ENCODE measurements around the gene TSEN2.
A peak's percentile ranks its signal among the peaks of the same experiment; 100 is the strongest.

The TSEN2 gene

GRCh38 chr3:12521010-12521409 is 36.7 kb downstream of the TSEN2 start:
- no peak overlapping the region for H3K4me3 ChIP-seq (ENCODE audit: low read length in 2 of 2)
- WGBS, 2 donors (ENCODE audit: extremely low coverage in 2 of 2, insufficient read length in 2 of 2, insufficient replicate concordance in 1 of 2) = no CpG with 5 or more reads among the region's 2 CpGs
- no peak overlapping the region for H2BK5ac ChIP-seq (ENCODE audit: low read length)
- H3K14ac ChIP-seq (ENCODE audit: low read length) = no peak overlapping the region
- no peak overlapping the region for H2BK15ac ChIP-seq (ENCODE audit: low read length)
- no peaks in the 10 kb centered on the region for H3K27me3 ChIP-seq (ENCODE audit: control insufficient read depth in 3 of 3, insufficient read depth in 3 of 3, low read depth in 1 of 3, low read length in 3 of 3)
- H3K9ac ChIP-seq (ENCODE audit: low read depth, low read length, poor library complexity) = no peak overlapping the region
- H3K27ac ChIP-seq (replicated peaks; ENCODE audit: low read length) = no peak overlapping the region
- H3K4me1 ChIP-seq (ENCODE audit: control insufficient read depth in 2 of 2, insufficient read depth in 1 of 2, low read depth in 1 of 2, low read length in 2 of 2) = peaks cover 0 to 3% of the 10 kb centered on the region in 2 donors
- H3K4ac ChIP-seq (ENCODE audit: low read length) = no peak overlapping the region
- H3K4me2 ChIP-seq (ENCODE audit: insufficient read depth, low read length, poor library complexity, severe bottlenecking) = no peak overlapping the region
- H4K8ac ChIP-seq (ENCODE audit: low read depth, low read length) = no peak overlapping the region
- no peak for DNase-seq (ENCODE audit: low spot score)
- H2BK12ac ChIP-seq (ENCODE audit: low read length) = no peak overlapping the region
- H3K18ac ChIP-seq (ENCODE audit: low read length) = no peak overlapping the region
- no peaks in the 10 kb centered on the region for H3K79me1 ChIP-seq (ENCODE audit: low read depth, low read length)
- H4K91ac ChIP-seq (ENCODE audit: low read depth, low read length, poor library complexity) = no peak overlapping the region
- peaks cover 15 to 50% of the 10 kb centered on the region in 2 donors for H3K36me3 ChIP-seq (replicated peaks in 1 of 2; ENCODE audit: control insufficient read depth in 2 of 2, insufficient read depth in 2 of 2, low read length in 2 of 2)
- no peak overlapping the region for H3K23ac ChIP-seq (ENCODE audit: low read depth, low read length, poor library complexity)
- H3K9me3 ChIP-seq (replicated peaks in 1 of 2; ENCODE audit: control insufficient read depth in 2 of 2, insufficient read depth in 1 of 2, low read depth in 1 of 2, low read length in 2 of 2) = peaks cover 0 to 5% of the 10 kb centered on the region in 2 donors
- no peak overlapping the region for H2AFZ ChIP-seq (ENCODE audit: low read length)
- H2BK120ac ChIP-seq (ENCODE audit: low read depth, low read length) = no peak overlapping the region
- no peak overlapping the region for H2AK5ac ChIP-seq (ENCODE audit: low read depth, low read length)

DNA sequence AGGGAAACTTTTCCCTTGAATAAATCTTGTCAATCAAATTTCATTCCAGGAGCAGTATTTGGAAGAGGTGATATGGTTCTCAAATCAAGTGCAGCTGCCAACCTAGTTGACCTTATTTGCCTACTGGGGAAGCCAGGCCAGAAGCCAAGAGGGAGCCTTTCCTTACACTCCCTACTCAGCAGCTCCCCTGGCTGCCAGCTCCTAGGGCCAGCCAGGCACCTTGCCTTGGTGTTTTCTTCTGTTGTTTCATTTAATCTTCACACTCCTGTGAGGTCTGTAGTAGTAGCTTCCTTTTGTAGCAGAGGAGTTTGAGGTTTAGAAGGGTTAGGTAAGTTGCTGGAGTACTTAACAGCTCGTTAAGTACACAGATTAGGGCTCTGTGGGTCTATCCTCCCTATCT is 38.4 kb downstream of the TSEN2 start:
- H3K9ac ChIP-seq (ENCODE audit: low read depth, low read length, poor library complexity) = no peak overlapping the region
- no peak overlapping the region for H2BK15ac ChIP-seq (ENCODE audit: low read length)
- H2AFZ ChIP-seq (ENCODE audit: low read length) = no peak overlapping the region
- no CpG with 5 or more reads among the region's 1 CpG for WGBS, 2 donors (ENCODE audit: extremely low coverage in 2 of 2, insufficient read length in 2 of 2, insufficient replicate concordance in 1 of 2)
- H2BK120ac ChIP-seq (ENCODE audit: low read depth, low read length) = no peak overlapping the region
- no peak overlapping the region for H4K91ac ChIP-seq (ENCODE audit: low read depth, low read length, poor library complexity)
- peaks cover 0 to 5% of the 10 kb centered on the region in 2 donors for H3K9me3 ChIP-seq (replicated peaks in 1 of 2; ENCODE audit: control insufficient read depth in 2 of 2, insufficient read depth in 1 of 2, low read depth in 1 of 2, low read length in 2 of 2)
- DNase-seq (ENCODE audit: low spot score) = no peak
- H2BK5ac ChIP-seq (ENCODE audit: low read length) = no peak overlapping the region
- H3K4me3 ChIP-seq (ENCODE audit: low read length in 2 of 2) = no peak overlapping the region
- no peak overlapping the region for H3K27ac ChIP-seq (replicated peaks; ENCODE audit: low read length)
- H3K27me3 ChIP-seq (ENCODE audit: control insufficient read depth in 3 of 3, insufficient read depth in 3 of 3, low read depth in 1 of 3, low read length in 3 of 3) = no peaks in the 10 kb centered on the region
- H3K4me2 ChIP-seq (ENCODE audit: insufficient read depth, low read length, poor library complexity, severe bottlenecking) = no peak overlapping the region
- H3K23ac ChIP-seq (ENCODE audit: low read depth, low read length, poor library complexity) = no peak overlapping the region
- H2AK5ac ChIP-seq (ENCODE audit: low read depth, low read length) = no peak overlapping the region
- no peak overlapping the region for H3K18ac ChIP-seq (ENCODE audit: low read length)
- H3K4ac ChIP-seq (ENCODE audit: low read length) = no peak overlapping the region
- no peaks in the 10 kb centered on the region for H3K4me1 ChIP-seq (ENCODE audit: control insufficient read depth in 2 of 2, insufficient read depth in 1 of 2, low read depth in 1 of 2, low read length in 2 of 2)
- no peak overlapping the region for H3K14ac ChIP-seq (ENCODE audit: low read length)
- H3K79me1 ChIP-seq (ENCODE audit: low read depth, low read length) = no peaks in the 10 kb centered on the region
- no peak overlapping the region for H4K8ac ChIP-seq (ENCODE audit: low read depth, low read length)
- no peak overlapping the region for H2BK12ac ChIP-seq (ENCODE audit: low read length)
- H3K36me3 ChIP-seq (replicated peaks in 1 of 2; ENCODE audit: control insufficient read depth in 2 of 2, insufficient read depth in 2 of 2, low read length in 2 of 2) = peaks cover 16 to 62% of the 10 kb centered on the region in 2 donors

DNA sequence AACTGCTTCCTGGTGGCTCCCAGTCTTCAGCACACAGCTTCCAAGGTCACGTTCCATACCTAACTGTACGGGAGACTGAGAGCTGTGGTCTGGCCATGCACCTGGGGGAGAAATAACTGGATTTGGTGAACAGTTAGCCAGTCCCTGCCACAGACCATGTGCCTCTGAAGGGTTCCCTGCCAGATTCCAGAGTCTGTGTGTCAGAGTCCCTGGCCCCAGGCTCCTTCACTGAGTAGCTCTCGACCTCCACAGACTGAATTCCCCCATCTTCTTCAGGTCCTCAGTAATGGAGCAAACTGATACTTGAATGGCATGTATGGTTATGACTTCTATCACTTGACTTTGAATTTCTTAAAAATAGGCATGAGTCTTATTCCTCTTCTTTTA is 43.5 kb downstream of the TSEN2 start:
- Histone ChIP-seq H3K9me3 (replicated peaks in 1 of 2; ENCODE audit: control insufficient read depth in 2 of 2, insufficient read depth in 1 of 2, low read depth in 1 of 2, low read length in 2 of 2) (no peaks in the 10 kb centered on the region), H2BK5ac (ENCODE audit: low read length) (no peak overlapping the region), H2BK12ac (ENCODE audit: low read length) (no peak overlapping the region), H4K8ac (ENCODE audit: low read depth, low read length) (no peak overlapping the region), H3K36me3 (replicated peaks in 1 of 2; ENCODE audit: control insufficient read depth in 2 of 2, insufficient read depth in 2 of 2, low read length in 2 of 2) (peaks cover 23 to 82% of the 10 kb centered on the region in 2 donors), H2AFZ (ENCODE audit: low read length) (no peak overlapping the region), H4K91ac (ENCODE audit: low read depth, low read length, poor library complexity) (no peak overlapping the region), H3K18ac (ENCODE audit: low read length) (no peak overlapping the region), H3K4me1 (ENCODE audit: control insufficient read depth in 2 of 2, insufficient read depth in 1 of 2, low read depth in 1 of 2, low read length in 2 of 2) (no peaks in the 10 kb centered on the region), H2AK5ac (ENCODE audit: low read depth, low read length) (no peak overlapping the region), H2BK15ac (ENCODE audit: low read length) (no peak overlapping the region), H3K79me1 (ENCODE audit: low read depth, low read length) (no peaks in the 10 kb centered on the region), H3K14ac (ENCODE audit: low read length) (no peak overlapping the region), H2BK120ac (ENCODE audit: low read depth, low read length) (no peak overlapping the region), H3K4me3 (ENCODE audit: low read length in 2 of 2) (no peak overlapping the region), H3K4me2 (ENCODE audit: insufficient read depth, low read length, poor library complexity, severe bottlenecking) (no peak overlapping the region), H3K4ac (ENCODE audit: low read length) (no peak overlapping the region), H3K9ac (ENCODE audit: low read depth, low read length, poor library complexity) (no peak overlapping the region), H3K27me3 (ENCODE audit: control insufficient read depth in 3 of 3, insufficient read depth in 3 of 3, low read depth in 1 of 3, low read length in 3 of 3) (no peaks in the 10 kb centered on the region), H3K23ac (ENCODE audit: low read depth, low read length, poor library complexity) (no peak overlapping the region), H3K27ac (replicated peaks; ENCODE audit: low read length) (no peak overlapping the region)
- no CpG with 5 or more reads among the region's 3 CpGs for WGBS, 2 donors (ENCODE audit: extremely low coverage in 2 of 2, insufficient read length in 2 of 2, insufficient replicate concordance in 1 of 2)
- no peak for DNase-seq (ENCODE audit: low spot score)

- Histone ChIP-seq H3K36me3 (replicated peaks in 1 of 2; ENCODE audit: control insufficient read depth in 2 of 2, insufficient read depth in 2 of 2, low read length in 2 of 2) (peaks cover 14 to 75% of the 10 kb centered on the region in 2 donors), H3K14ac (ENCODE audit: low read length) (no peak overlapping the region), H2AK5ac (ENCODE audit: low read depth, low read length) (no peak overlapping the region), H2BK120ac (ENCODE audit: low read depth, low read length) (no peak overlapping the region), H2BK5ac (ENCODE audit: low read length) (no peak overlapping the region), H2BK12ac (ENCODE audit: low read length) (no peak overlapping the region), H3K27ac (replicated peaks; ENCODE audit: low read length) (no peak overlapping the region), H4K8ac (ENCODE audit: low read depth, low read length) (no peak overlapping the region), H2BK15ac (ENCODE audit: low read length) (no peak overlapping the region), H3K79me1 (ENCODE audit: low read depth, low read length) (no peaks in the 10 kb centered on the region), H2AFZ (ENCODE audit: low read length) (no peak overlapping the region), H3K4me1 (ENCODE audit: control insufficient read depth in 2 of 2, insufficient read depth in 1 of 2, low read depth in 1 of 2, low read length in 2 of 2) (no peaks in the 10 kb centered on the region), H3K18ac (ENCODE audit: low read length) (no peak overlapping the region), H3K27me3 (ENCODE audit: control insufficient read depth in 3 of 3, insufficient read depth in 3 of 3, low read depth in 1 of 3, low read length in 3 of 3) (no peaks in the 10 kb centered on the region), H3K9me3 (replicated peaks in 1 of 2; ENCODE audit: control insufficient read depth in 2 of 2, insufficient read depth in 1 of 2, low read depth in 1 of 2, low read length in 2 of 2) (no peaks in the 10 kb centered on the region), H3K9ac (ENCODE audit: low read depth, low read length, poor library complexity) (no peak overlapping the region), H3K23ac (ENCODE audit: low read depth, low read length, poor library complexity) (no peak overlapping the region), H3K4me3 (ENCODE audit: low read length in 2 of 2) (peak overlapping the region in 1 of 2 donors; percentile 49), H3K4ac (ENCODE audit: low read length) (no peak overlapping the region), H3K4me2 (ENCODE audit: insufficient read depth, low read length, poor library complexity, severe bottlenecking) (no peak overlapping the region), H4K91ac (ENCODE audit: low read depth, low read length, poor library complexity) (no peak overlapping the region)
- no peak for DNase-seq (ENCODE audit: low spot score)
- WGBS, 2 donors (ENCODE audit: extremely low coverage in 2 of 2, insufficient read length in 2 of 2, insufficient replicate concordance in 1 of 2) = no CpG with 5 or more reads among the region's 5 CpGs
Observed at GRCh38 chr3:12532182-12532581, 47.9 kb downstream of the TSEN2 start.
